H1 (cell line): ENCODE data around the gene ADCY5. TPM values are rescaled to one million over a fixed set of nuclear protein-coding genes. Genes with fewer than 3 reads are reported as not detected.

Experiments
- CTCF ChIA-PET: fragments of 300-600 bp; sonication (Branson Sonifier 250); formaldehyde crosslinking; loops from one replicate; lab custom pipeline; 2021; ENCODE audit not compliant: partially characterized antibody; lab: Charles Lee
- POLR2A ChIA-PET: fragments of 300-600 bp; sonication (Branson Sonifier 250); formaldehyde crosslinking; loops from one replicate; lab custom pipeline; 2021; ENCODE audit warnings: inconsistent platforms; ENCODE audit not compliant: partially characterized antibody; lab: Charles Lee
- DNase-seq, 2 experiments: peaks; one replicate each; pipeline versions ENCODE4 v3.0.0 to v3.0.0-alpha.2; 2010 to 2022; ENCODE audit warnings: low spot score in 2 of 2, low read depth in 1 of 2, mixed read lengths in 1 of 2
- FAIRE-seq: peaks from 2 replicates; lab custom pipeline; 2011; peaks lifted over from hg19 to GRCh38; lab: Jason Lieb, UNC
- H2AFZ ChIP-seq: 2 replicates; pipeline ENCODE4 v1.8.1; 2012; ENCODE audit warnings: low read length, inconsistent platforms
- H2AK5ac ChIP-seq: 2 replicates; pipeline ENCODE4 v1.6.1; 2013; ENCODE audit warnings: low read depth, low read length
- H2BK120ac ChIP-seq: replicated peaks from 2 replicates; pipeline ENCODE3; 2013; ENCODE audit warnings: low read depth, low read length, inconsistent platforms
- H2BK12ac ChIP-seq: 2 replicates; pipeline ENCODE4 v1.6.1; 2013; ENCODE audit warnings: low read depth, low read length
- H2BK15ac ChIP-seq: 2 replicates; pipeline ENCODE4 v1.6.1; 2013; ENCODE audit warnings: low read length
- H2BK20ac ChIP-seq: 2 replicates; pipeline ENCODE4 v1.6.1; 2013; ENCODE audit warnings: low read length
- H2BK5ac ChIP-seq: 2 replicates; pipeline ENCODE4 v1.6.1; 2013; ENCODE audit warnings: low read depth, low read length
- H3K14ac ChIP-seq: 2 replicates; pipeline ENCODE4 v1.6.1; 2013; ENCODE audit warnings: inconsistent platforms; ENCODE audit not compliant: insufficient read length
- H3K18ac ChIP-seq: 2 replicates; pipeline ENCODE4 v1.6.1; 2013; ENCODE audit warnings: low read length; ENCODE audit errors: extremely low read depth
- H3K23ac ChIP-seq: 2 replicates; pipeline ENCODE4 v1.6.1; 2013; ENCODE audit warnings: inconsistent platforms; ENCODE audit not compliant: insufficient read length
- H3K23me2 ChIP-seq: 2 replicates; pipeline ENCODE4 v1.6.1; 2013; ENCODE audit warnings: low read depth, low read length
- H3K27ac ChIP-seq: 2 replicates; pipeline ENCODE4 v1.6.1; 2011; ENCODE audit warnings: low read depth, low read length, inconsistent platforms
- H3K27me3 ChIP-seq, 4 experiments: replicated peaks in 1 of 4; 1 replicate in 1 of 4; 2 replicates in 3 of 4; pipeline versions ENCODE4 v1.6.1 to v1.8.1; 2011 to 2013; ENCODE audit warnings: low read length in 3 of 4, mild to moderate bottlenecking in 3 of 4, inconsistent platforms in 2 of 4, mixed read lengths in 2 of 4, moderate library complexity in 1 of 4; ENCODE audit not compliant: control insufficient read depth in 3 of 4, insufficient read depth in 3 of 4; ENCODE audit errors: extremely low read depth in 1 of 4
- H3K36me3 ChIP-seq, 4 experiments: 2 replicates each; pipeline versions ENCODE4 v1.6.1 to v1.8.1; 2011 to 2013; ENCODE audit warnings: mild to moderate bottlenecking in 4 of 4, low read length in 3 of 4, moderate library complexity in 2 of 4, control low read depth in 1 of 4, inconsistent platforms in 1 of 4; ENCODE audit not compliant: insufficient read depth in 4 of 4, control insufficient read depth in 2 of 4
- H3K4ac ChIP-seq: replicated peaks from 2 replicates; pipeline ENCODE3; 2013; ENCODE audit warnings: low read length, low read depth, mixed read lengths, inconsistent platforms; ENCODE audit not compliant: insufficient read length
- H3K4me1 ChIP-seq, 4 experiments: replicated peaks in 1 of 4; 1 replicate in 1 of 4; 2 replicates in 3 of 4; pipeline versions ENCODE4 v1.6.1 to v1.8.1; 2011 to 2013; ENCODE audit warnings: low read length in 3 of 4, inconsistent platforms in 2 of 4, mixed read lengths in 1 of 4; ENCODE audit not compliant: insufficient read depth in 4 of 4, control insufficient read depth in 3 of 4
- H3K4me2 ChIP-seq, 2 experiments: 2 replicates each; pipeline versions ENCODE4 v1.6.1 to v1.8.1; 2011 to 2013; ENCODE audit warnings: low read depth in 2 of 2, low read length in 2 of 2, control low read depth in 1 of 2, inconsistent platforms in 1 of 2, mild to moderate bottlenecking in 1 of 2; ENCODE audit not compliant: insufficient read depth in 1 of 2
- H3K4me3 ChIP-seq, 4 experiments: fragments of 200-600, 300-600 bp in 1 of 4; sonication (generic), shearing (Covaris generic), sonication (Bioruptor Twin) in 1 of 4; 2 replicates each; pipeline versions ENCODE4 v1.5.1 to v1.8.1; 2011 to 2016; ENCODE audit warnings: low read length in 4 of 4, low read depth in 3 of 4, control low read depth in 2 of 4, inconsistent platforms in 2 of 4, mild to moderate bottlenecking in 2 of 4, mixed read lengths in 1 of 4, moderate library complexity in 1 of 4; ENCODE audit not compliant: insufficient read depth in 2 of 4; ENCODE audit errors: extremely low read depth in 1 of 4
- H3K56ac ChIP-seq: replicated peaks from 2 replicates; pipeline ENCODE3; 2013; ENCODE audit warnings: low read depth, mild to moderate bottlenecking, mixed read lengths, low read length, inconsistent platforms; ENCODE audit not compliant: insufficient read length
- H3K79me1 ChIP-seq: 2 replicates; pipeline ENCODE4 v1.6.1; 2013; ENCODE audit warnings: low read depth, low read length, control low read depth
- H3K79me2 ChIP-seq, 2 experiments: 2 replicates each; pipeline versions ENCODE4 v1.6.1 to v1.8.1; 2012 to 2013; ENCODE audit warnings: low read length in 2 of 2, mild to moderate bottlenecking in 2 of 2, inconsistent platforms in 1 of 2; ENCODE audit not compliant: insufficient read depth in 2 of 2, control insufficient read depth in 1 of 2
- H3K9ac ChIP-seq, 4 experiments: replicated peaks in 1 of 4; 1 replicate in 1 of 4; 2 replicates in 3 of 4; pipeline versions ENCODE4 v1.6.1 to v1.8.1; 2011 to 2013; ENCODE audit warnings: low read depth in 3 of 4, low read length in 3 of 4, control low read depth in 2 of 4, mild to moderate bottlenecking in 2 of 4, moderate library complexity in 2 of 4, inconsistent platforms in 1 of 4; ENCODE audit errors: extremely low read depth in 1 of 4
- H3K9me3 ChIP-seq, 2 experiments: 2 replicates each; pipeline versions ENCODE4 v1.6.1 to v1.8.1; 2012 to 2013; ENCODE audit warnings: mild to moderate bottlenecking in 2 of 2, moderate library complexity in 2 of 2, control low read depth in 1 of 2, inconsistent platforms in 1 of 2, low read depth in 1 of 2, low read length in 1 of 2, mixed read lengths in 1 of 2; ENCODE audit not compliant: insufficient read depth in 2 of 2
- H4K20me1 ChIP-seq, 2 experiments: replicated peaks in 1 of 2; 2 replicates each; pipeline versions ENCODE3 to v1.8.1; 2011 to 2013; ENCODE audit warnings: inconsistent platforms in 2 of 2, low read length in 2 of 2, mild to moderate bottlenecking in 1 of 2; ENCODE audit not compliant: insufficient read depth in 2 of 2, control insufficient read depth in 1 of 2
- H4K5ac ChIP-seq: 2 replicates; pipeline ENCODE4 v1.6.1; 2013; ENCODE audit warnings: low read length, low read depth, mixed read lengths, inconsistent platforms; ENCODE audit not compliant: insufficient read length
- H4K8ac ChIP-seq: 2 replicates; pipeline ENCODE4 v1.8.0; 2013; ENCODE audit warnings: mild to moderate bottlenecking, moderate library complexity, low read length, inconsistent platforms; ENCODE audit not compliant: insufficient read depth; ENCODE audit errors: extremely low read depth
- H4K91ac ChIP-seq: replicated peaks from 2 replicates; pipeline ENCODE3; 2013; ENCODE audit warnings: low read length, mixed read lengths, inconsistent platforms; ENCODE audit not compliant: insufficient read length
- BRCA1 ChIP-seq: IDR thresholded peaks from 2 replicates; pipeline ENCODE4 v1.6.1; 2012; ENCODE audit warnings: low read depth, low read length, improper control_type of control experiment
- CREB1 ChIP-seq: IDR thresholded peaks from 2 replicates; pipeline ENCODE4 v1.6.1; 2012; ENCODE audit warnings: inconsistent platforms
- SIRT6 ChIP-seq: IDR thresholded peaks from one replicate; pipeline ENCODE4 v1.7.1; 2012; ENCODE audit warnings: low read length, inconsistent platforms
- SIX5 ChIP-seq: IDR thresholded peaks from 2 replicates; pipeline ENCODE4 v1.6.1; 2011; ENCODE audit warnings: mild to moderate bottlenecking, low read depth, low read length
- WGBS, 2 experiments: shearing (Covaris generic) in 1 of 2; methylation state at CpG; one replicate each; pipeline versions ENCODE4 v1.1.6 to v1.1.7; 2013 to 2015; ENCODE audit warnings: low lambda C conversion rate in 2 of 2, mixed read lengths in 2 of 2, inconsistent platforms in 1 of 2, low coverage in 1 of 2, missing lambda C conversion rate in 1 of 2; ENCODE audit not compliant: insufficient replicate concordance in 2 of 2, insufficient coverage in 1 of 2, insufficient read length in 1 of 2; ENCODE audit errors: extremely low coverage in 1 of 2, missing lambda C conversion rate in 1 of 2; 5-methylcytosine and 5-hydroxymethylcytosine counted together
- polyA plus RNA-seq, 7 experiments: library from polyadenylated mRNA; depleted of rRNA in 3 of 7; stranded (reverse) in 5 of 7; unstranded in 2 of 7; fragments of >200 nt in 5 of 7; fragments of 200-250 nt in 2 of 7; gene quantifications; 1 replicate in 5 of 7; 2 replicates in 1 of 7; 4 replicates in 1 of 7; pipeline versions ENCODE4 v1.2.1 to v1.2.3, GENCODE V29; 2011 to 2013; ENCODE audit warnings: missing spikeins in 2 of 7, mixed read lengths in 2 of 7
- total RNA-seq: library from RNA; stranded (reverse); fragmentation: NEBNext Ultra II Directional; extraction: Animal tissue kit (Norgen Biotek cat#: 25700); gene quantifications from 2 replicates; pipeline ENCODE4 v1.2.1, GENCODE V29; 2021

Gene ADCY5
- total and polyA plus RNA-seq, 2 of the 8 experiments (the other 6 are each of a cell fraction or from before 2014, with no cell fraction given) = 18.9 to 40.8 TPM

DNA sequence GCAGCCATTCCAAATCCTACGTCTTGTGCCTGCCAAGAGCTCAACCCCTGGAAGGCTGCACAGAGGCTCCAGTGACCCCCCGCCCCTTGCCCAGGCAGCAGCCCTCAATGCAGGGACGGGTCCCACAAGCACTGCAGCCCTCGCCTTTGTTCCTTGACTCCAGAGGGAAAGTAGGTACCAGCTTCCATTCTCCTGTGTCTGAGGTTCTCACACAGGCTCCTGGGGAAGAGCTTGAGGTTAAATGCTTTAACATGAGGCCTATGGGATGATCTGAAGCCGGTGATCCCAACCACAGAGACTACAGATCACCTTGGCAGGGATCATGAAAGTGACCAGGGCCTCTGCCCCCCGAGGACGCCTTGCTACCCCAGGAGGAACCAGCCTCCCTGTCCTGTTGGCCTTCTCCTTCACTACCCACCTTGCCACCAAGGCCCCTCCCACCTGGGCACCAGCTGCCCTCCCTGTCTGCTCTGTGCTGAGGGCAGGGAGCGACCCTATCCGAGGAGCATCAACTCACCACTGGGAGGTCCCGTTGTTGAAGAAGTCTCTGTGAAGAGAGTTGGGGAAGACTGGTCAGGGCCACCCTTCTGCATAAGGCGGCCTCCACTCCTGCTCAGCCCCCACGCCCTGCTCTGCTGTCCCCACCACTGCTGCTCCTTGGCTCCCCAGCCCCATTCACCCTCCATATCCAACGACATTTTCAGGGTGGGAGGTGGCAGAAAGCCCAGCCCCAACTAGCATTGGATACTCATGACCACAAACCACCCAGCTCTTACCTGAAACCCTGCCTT lies 151.9 kb downstream of the ADCY5 start:
- WGBS, 2 experiments = 89% methylated on average over 13 of the region's 13 CpGs; no CpG with 5 or more reads in 1 of the 2 experiments
- FAIRE-seq = no peak
- CTCF ChIA-PET = interaction anchor here (0.6 to 17.6 kb wide), 14 partner anchors 11 to 406 kb away, joined by 3 to 245 read pairs (median 4); no protein-coding TSS in a partner anchor

More for the DNA sequence above, 151.9 kb downstream of the ADCY5 start:
- Histone ChIP-seq H3K14ac (no peak overlapping the region), H4K8ac (no peak overlapping the region; the same call in 1 of the 2 replicates), H3K4me1 (peaks cover 0 to 2% (median 0%) of the 10 kb centered on the region in 4 experiments; a peak in 1 of 7 replicates), H2BK20ac (no peak overlapping the region), H3K4me2 (no peak overlapping the region), H3K56ac (no peak overlapping the region), H4K5ac (no peak overlapping the region), H4K91ac (no peak overlapping the region), H3K79me1 (no peaks in the 10 kb centered on the region), H3K9ac (no peak overlapping the region), H3K23ac (no peak overlapping the region), H2BK5ac (no peak overlapping the region), H4K20me1 (peaks cover 0 to 2% of the 10 kb centered on the region in 2 experiments), H2AK5ac (no peak overlapping the region), H3K4me3 (no peak overlapping the region), H2BK120ac (no peak overlapping the region), H3K27ac (no peak overlapping the region), H2BK12ac (0 out of 2 replicates have a peak overlapping the region, but pooled peaks have one; percentile 17), H3K79me2 (no peaks in the 10 kb centered on the region), H3K36me3 (peaks cover 0 to 10% (median 4%) of the 10 kb centered on the region in 4 experiments; a peak in 4 of 8 replicates), H3K23me2 (no peaks in the 10 kb centered on the region), H3K9me3 (no peaks in the 10 kb centered on the region), H3K27me3 (no peaks in the 10 kb centered on the region), H3K4ac (no peak overlapping the region), H3K18ac (no peak overlapping the region), H2BK15ac (no peak overlapping the region), H2AFZ (no peak overlapping the region)
- DNase-seq = no peak
- POLR2A ChIA-PET = interaction anchor here (0.6 to 7.0 kb wide), 5 partner anchors 12 to 21 kb away, joined by 4 to 35 read pairs (median 5); no protein-coding TSS in a partner anchor
- TF ChIP-seq SIX5 (no peak), BRCA1 (no peak), CREB1 (no peak), SIRT6 (no peak)
